Transverse colon (tissue), 4 donors: ENCODE measurements around the gene ORAI3. TPM values are rescaled to one million over a fixed set of nuclear protein-coding genes. Genes with fewer than 3 reads are reported as not detected.

Experiments
- DNase-seq: peaks from one replicate; pipeline ENCODE4 v3.0.0-alpha.2; 2019
- H3K27ac ChIP-seq, 4 donors: fragments of 200-600 bp; sonication (generic); 2 replicates each; pipeline ENCODE4 v1.5.1; 2016 to 2018; ENCODE audit warnings: inconsistent platforms in 4 of 4
- H3K27me3 ChIP-seq: fragments of 200-600 bp; sonication (generic); 2 replicates; pipeline ENCODE4 v1.5.1; 2017; ENCODE audit warnings: inconsistent platforms
- H3K36me3 ChIP-seq, 4 donors: fragments of 200-600 bp; sonication (generic); 2 replicates each; pipeline ENCODE4 v1.5.1; 2017 to 2019; ENCODE audit warnings: inconsistent platforms in 4 of 4
- H3K4me1 ChIP-seq, 4 donors: fragments of 200-600 bp; sonication (generic); 2 replicates each; pipeline ENCODE4 v1.5.1; 2017 to 2020; ENCODE audit warnings: inconsistent platforms in 4 of 4
- H3K4me3 ChIP-seq, 4 donors: fragments of 200-600 bp; sonication (generic); 1 replicate in 1 of 4; 2 replicates in 3 of 4; pipeline versions ENCODE4 v1.5.1 to v1.6.1; 2017 to 2019; ENCODE audit warnings: inconsistent platforms in 4 of 4
- H3K9me3 ChIP-seq, 2 donors: fragments of 200-600 bp; sonication (generic); 2 replicates each; pipeline ENCODE4 v1.5.1; 2017 to 2019; ENCODE audit warnings: inconsistent platforms in 2 of 2
- CTCF ChIP-seq, 5 experiments: fragments of 200-600 bp in 3 of 5; fragments of 450-650 bp in 2 of 5; sonication (generic) in 3 of 5; IDR thresholded peaks; 1 replicate in 2 of 5; 2 replicates in 3 of 5; pipeline ENCODE4 v1.5.1; 2016 to 2017; ENCODE audit warnings: antibody characterized with exemption in 5 of 5, inconsistent platforms in 3 of 5, mild to moderate bottlenecking in 2 of 5, moderate library complexity in 1 of 5
- EP300 ChIP-seq: sonication (generic); formaldehyde crosslinking; IDR thresholded peaks from one replicate; pipeline ENCODE4 v1.6.1; 2017; ENCODE audit warnings: antibody characterized with exemption, low read depth
- POLR2A ChIP-seq: fragments of 450-650 bp; IDR thresholded peaks from one replicate; pipeline ENCODE4 v1.6.1; 2016; ENCODE audit warnings: antibody characterized with exemption, mild to moderate bottlenecking, moderate library complexity
- POLR2AphosphoS5 ChIP-seq, 3 donors: sonication (generic); formaldehyde crosslinking; IDR thresholded peaks; one replicate each; pipeline ENCODE4 v1.6.1; 2016; ENCODE audit warnings: antibody characterized with exemption in 3 of 3
- WGBS, 2 donors: methylation state at CpG; one replicate each; pipeline ENCODE4 v1.1.5; 2018; ENCODE audit warnings: low coverage in 1 of 2; 5-methylcytosine and 5-hydroxymethylcytosine counted together
- in situ Hi-C, 4 donors: fragments of 200-750 bp; cut with MboI; loops; one replicate each; pipeline versions ENCODE4 v1.15.0 to v1.15.1; 2017; ENCODE audit warnings: low sequenced_read_pairs in 3 of 4, low pct_ligation_motif_present in 1 of 4, low pct_unique_long_range_greater_than_20kb in 1 of 4
- intact Hi-C: fragments of 100-400 bp; cut with DNase I; formaldehyde crosslinking; loops from one replicate; pipeline ENCODE4 v1.15.1; 2023; ENCODE audit warnings: low total_unique reads
- total RNA-seq, 4 donors: library from RNA; depleted of rRNA; stranded (reverse); fragments of >200 nt; gene quantifications; one replicate each; pipeline ENCODE4 v1.1.0, GENCODE V29; 2016

Gene ORAI3
- total RNA-seq, 4 donors from 2014 or later, result 24.8 to 45.6 (median 31.3) TPM

GRCh38 chr16:30925995-30926811 is 22.7 kb upstream of the ORAI3 start:
- no peaks in the 10 kb centered on the region for H3K27me3 ChIP-seq
- WGBS, 2 donors, result 72% methylated on average over 10 of the region's 10 CpGs; no CpG with 5 or more reads in 1 of the 2 donors
- no peak for TF ChIP-seq POLR2A
- TF ChIP-seq EP300, result no peak
- TF ChIP-seq POLR2AphosphoS5 (IDR thresholded peaks at IDR 0.05), result no peak
- TF ChIP-seq CTCF (IDR thresholded peaks at IDR 0.05), result no peak
- peaks cover 0 to 4% (median under 1%) of the 10 kb centered on the region in 4 donors for H3K36me3 ChIP-seq
- in situ Hi-C loops (no loop called here), intact Hi-C loops (no loop called here)
- H3K4me3 ChIP-seq, result no peak overlapping the region
- no peak for DNase-seq
- H3K27ac ChIP-seq, result no peak overlapping the region
- no peaks in the 10 kb centered on the region for H3K9me3 ChIP-seq
- peaks cover 7 to 30% (median 16%) of the 10 kb centered on the region in 4 donors for H3K4me1 ChIP-seq

GRCh38 chr16:30926937-30927788 is 21.7 kb upstream of the ORAI3 start:
- H3K4me1 ChIP-seq, result peaks cover 6 to 23% (median 11%) of the 10 kb centered on the region in 4 donors
- no peak overlapping the region for H3K27ac ChIP-seq
- 92 to 95% methylated on average over 4 to 21 of the region's 22 CpGs for WGBS, 2 donors
- no peak overlapping the region for H3K4me3 ChIP-seq
- no peaks in the 10 kb centered on the region for H3K27me3 ChIP-seq
- in situ Hi-C loops, result no loop called here
- no peaks in the 10 kb centered on the region for H3K9me3 ChIP-seq
- DNase-seq, result no peak
- no peak for TF ChIP-seq POLR2AphosphoS5 (IDR thresholded peaks at IDR 0.05)
- TF ChIP-seq EP300, result no peak
- TF ChIP-seq CTCF (IDR thresholded peaks at IDR 0.05), result no peak
- TF ChIP-seq POLR2A, result no peak
- intact Hi-C loops, result no loop called here
- H3K36me3 ChIP-seq, result peaks cover 0 to 6% (median 2%) of the 10 kb centered on the region in 4 donors

- TF ChIP-seq EP300 (no peak), POLR2AphosphoS5 (IDR thresholded peaks at IDR 0.05) (no peak), POLR2A (no peak), CTCF (IDR thresholded peaks at IDR 0.05) (no peak)
- H3K27me3 ChIP-seq, result no peaks in the 10 kb centered on the region
- DNase-seq, result peak; percentile 41
- no peak overlapping the region for H3K27ac ChIP-seq
- in situ Hi-C loops, result no loop called here
- no peaks in the 10 kb centered on the region for H3K9me3 ChIP-seq
- WGBS, 2 donors, result 60 to 100% methylated on average over 1 to 13 of the region's 15 CpGs
- intact Hi-C loops, result no loop called here
- peaks cover 6 to 23% (median 11%) of the 10 kb centered on the region in 4 donors for H3K4me1 ChIP-seq
- H3K36me3 ChIP-seq, result peaks cover 0 to 6% (median 2%) of the 10 kb centered on the region in 4 donors
- no peak overlapping the region for H3K4me3 ChIP-seq
Observed at GRCh38 chr16:30927789-30928378, 21.0 kb upstream of the ORAI3 start.

- no peak for TF ChIP-seq POLR2A
- TF ChIP-seq POLR2AphosphoS5 (IDR thresholded peaks at IDR 0.05), result no peak
- TF ChIP-seq CTCF (IDR thresholded peaks at IDR 0.05), result no peak
- no peak for TF ChIP-seq EP300
- Histone ChIP-seq H3K4me3 (no peak overlapping the region), H3K4me1 (peaks cover 6 to 23% (median 11%) of the 10 kb centered on the region in 4 donors), H3K36me3 (peaks cover 0 to 10% (median 2%) of the 10 kb centered on the region in 4 donors), H3K27ac (no peak overlapping the region), H3K9me3 (no peaks in the 10 kb centered on the region), H3K27me3 (no peaks in the 10 kb centered on the region)
- 91% methylated on average over 11 of the region's 11 CpGs; no CpG with 5 or more reads in 1 of the 2 donors for WGBS, 2 donors
- in situ Hi-C loops (no loop called here), intact Hi-C loops (no loop called here)
- no peak for DNase-seq
Observed at GRCh38 chr16:30928390-30928789, 20.5 kb upstream of the ORAI3 start.
